H9 (cell line): ENCODE measurements around the gene MMS19. TPM values are rescaled to one million over a fixed set of nuclear protein-coding genes. Genes with fewer than 3 reads are reported as not detected.

Source experiments
- DNase-seq: peaks from one replicate; pipeline ENCODE4 v3.0.0-alpha.2; 2017
- H2AFZ ChIP-seq: one replicate; pipeline ENCODE4 v1.6.1; 2013; ENCODE audit warnings: mild to moderate bottlenecking, low read length, control low read depth, moderate library complexity
- H2AK5ac ChIP-seq: 2 replicates; pipeline ENCODE4 v1.6.1; 2013; ENCODE audit warnings: low read length, control low read depth, mixed read lengths; ENCODE audit not compliant: insufficient read length
- H2BK120ac ChIP-seq: one replicate; pipeline ENCODE4 v1.6.1; 2013; ENCODE audit warnings: low read depth, mild to moderate bottlenecking, low read length, control low read depth, inconsistent platforms; ENCODE audit not compliant: poor library complexity, severe bottlenecking
- H2BK12ac ChIP-seq: 2 replicates; pipeline ENCODE4 v1.6.1; 2013; ENCODE audit warnings: low read length, control low read depth, mixed read lengths, low read depth; ENCODE audit not compliant: insufficient read length
- H2BK15ac ChIP-seq: 2 replicates; pipeline ENCODE4 v1.6.1; 2013; ENCODE audit warnings: low read depth, low read length, control low read depth
- H2BK20ac ChIP-seq: one replicate; pipeline ENCODE4 v1.6.1; 2013; ENCODE audit warnings: low read depth, mild to moderate bottlenecking, low read length, control low read depth, inconsistent platforms; ENCODE audit not compliant: poor library complexity, severe bottlenecking
- H2BK5ac ChIP-seq: 2 replicates; pipeline ENCODE4 v1.6.1; 2013; ENCODE audit warnings: low read length, control low read depth, mixed read lengths; ENCODE audit not compliant: insufficient read length
- H3K14ac ChIP-seq: 2 replicates; pipeline ENCODE4 v1.6.1; 2013; ENCODE audit warnings: low read length, control low read depth; ENCODE audit not compliant: insufficient read depth
- H3K18ac ChIP-seq: 2 replicates; pipeline ENCODE4 v1.6.1; 2013; ENCODE audit warnings: low read depth, mild to moderate bottlenecking, mixed read lengths, low read length, control low read depth; ENCODE audit not compliant: insufficient read length
- H3K23ac ChIP-seq: 2 replicates; pipeline ENCODE4 v1.6.1; 2013; ENCODE audit warnings: low read length, control low read depth, mixed read lengths, low read depth; ENCODE audit not compliant: insufficient read length
- H3K23me2 ChIP-seq: 2 replicates; pipeline ENCODE4 v1.6.1; 2013; ENCODE audit warnings: low read depth, mild to moderate bottlenecking, mixed read lengths, low read length, control low read depth; ENCODE audit not compliant: insufficient read length, poor library complexity, severe bottlenecking
- H3K27ac ChIP-seq: 2 replicates; pipeline ENCODE4 v1.5.1; 2013; ENCODE audit warnings: low read length, control low read depth, mixed read lengths, low read depth; ENCODE audit not compliant: insufficient read length
- H3K27me3 ChIP-seq: 2 replicates; pipeline ENCODE4 v1.6.1; 2013; ENCODE audit warnings: low read length, control low read depth, inconsistent platforms; ENCODE audit not compliant: insufficient read depth
- H3K4ac ChIP-seq: 2 replicates; pipeline ENCODE4 v1.6.1; 2013; ENCODE audit warnings: low read depth, mild to moderate bottlenecking, control low read depth, inconsistent platforms, low read length, moderate library complexity
- H3K4me1 ChIP-seq: 2 replicates; pipeline ENCODE4 v1.6.1; 2013; ENCODE audit warnings: low read length, control low read depth, inconsistent platforms; ENCODE audit not compliant: insufficient read depth
- H3K4me2 ChIP-seq: 2 replicates; pipeline ENCODE4 v1.6.1; 2013; ENCODE audit warnings: low read length, control low read depth, mixed read lengths; ENCODE audit not compliant: insufficient read length, insufficient read depth
- H3K56ac ChIP-seq: 2 replicates; pipeline ENCODE4 v1.6.1; 2013; ENCODE audit warnings: low read depth, mild to moderate bottlenecking, mixed read lengths, low read length, control low read depth; ENCODE audit not compliant: insufficient read length
- H3K79me1 ChIP-seq: 2 replicates; pipeline ENCODE4 v1.6.1; 2013; ENCODE audit warnings: low read depth, mild to moderate bottlenecking, moderate library complexity, low read length, control low read depth, inconsistent platforms; ENCODE audit not compliant: insufficient read depth, poor library complexity, severe bottlenecking
- H3K79me2 ChIP-seq: 2 replicates; pipeline ENCODE4 v1.6.1; 2013; ENCODE audit warnings: low read length, control low read depth, inconsistent platforms; ENCODE audit not compliant: insufficient read depth
- H3K9ac ChIP-seq: 2 replicates; pipeline ENCODE4 v1.6.1; 2013; ENCODE audit warnings: low read length, control low read depth, mixed read lengths; ENCODE audit not compliant: insufficient read length; ENCODE audit errors: extremely low read depth
- H3K9me3 ChIP-seq: one replicate; pipeline ENCODE4 v1.6.1; 2013; ENCODE audit warnings: low read depth, low read length, inconsistent platforms; ENCODE audit not compliant: control insufficient read depth
- H3T11ph ChIP-seq: one replicate; pipeline ENCODE4 v1.6.1; 2013; ENCODE audit warnings: mild to moderate bottlenecking, low read length, control low read depth, inconsistent platforms
- H4K20me1 ChIP-seq: one replicate; pipeline ENCODE4 v1.6.1; 2013; ENCODE audit not compliant: control insufficient read depth, insufficient read length, insufficient read depth
- H4K5ac ChIP-seq: 2 replicates; pipeline ENCODE4 v1.6.1; 2013; ENCODE audit warnings: low read depth, mild to moderate bottlenecking, mixed read lengths, low read length, control low read depth; ENCODE audit not compliant: insufficient read length
- H4K8ac ChIP-seq: replicated peaks from 2 replicates; pipeline ENCODE4 v1.6.1; 2013; ENCODE audit warnings: low read length, control low read depth, mixed read lengths, low read depth; ENCODE audit not compliant: insufficient read length
- H4K91ac ChIP-seq: 2 replicates; pipeline ENCODE4 v1.6.1; 2013; ENCODE audit warnings: low read depth, mild to moderate bottlenecking, moderate library complexity, mixed read lengths, low read length, control low read depth; ENCODE audit not compliant: insufficient read length
- H3K27ac Mint-ChIP-seq, 3 experiments: 2 replicates in 2 of 3; 3 replicates in 1 of 3; pipeline ENCODE4 v1.8.0; 2020 to 2021; ENCODE audit warnings: mixed read lengths in 3 of 3, mild to moderate bottlenecking in 1 of 3, moderate library complexity in 1 of 3
- H3K27me3 Mint-ChIP-seq: 2 replicates; pipeline ENCODE4 v1.8.0; 2021; ENCODE audit warnings: low read depth, mild to moderate bottlenecking, moderate library complexity, mixed read lengths
- H3K36me3 Mint-ChIP-seq, 3 experiments: 2 replicates in 2 of 3; 3 replicates in 1 of 3; pipeline ENCODE4 v1.8.0; 2020 to 2021; ENCODE audit warnings: low read depth in 3 of 3, mixed read lengths in 3 of 3; ENCODE audit not compliant: insufficient read depth in 1 of 3
- H3K4me1 Mint-ChIP-seq, 2 experiments: 2 replicates each; pipeline ENCODE4 v1.8.0; 2020; ENCODE audit warnings: mixed read lengths in 2 of 2
- H3K4me3 Mint-ChIP-seq, 2 experiments: 2 replicates in 1 of 2; 3 replicates in 1 of 2; pipeline ENCODE4 v1.8.0; 2020 to 2021; ENCODE audit warnings: mild to moderate bottlenecking in 2 of 2, mixed read lengths in 2 of 2, moderate library complexity in 1 of 2
- H3K9me3 Mint-ChIP-seq, 2 experiments: 2 replicates in 1 of 2; 3 replicates in 1 of 2; pipeline ENCODE4 v1.8.0; 2020; ENCODE audit warnings: mild to moderate bottlenecking in 2 of 2, mixed read lengths in 2 of 2, moderate library complexity in 1 of 2
- CTCF ChIP-seq: fragments of 200-600 bp; sonication (generic); conservative IDR thresholded peaks from 3 replicates; pipeline ENCODE4 v1.8.0; 2021; ENCODE audit warnings: antibody characterized with exemption, mild to moderate bottlenecking
- WGBS: extraction: QIAGEN DNeasy Blood & Tissue Kit; methylation state at CpG from one replicate; pipeline ENCODE4 v1.1.7; 2013; ENCODE audit warnings: missing lambda C conversion rate, low lambda C conversion rate, mixed read lengths; ENCODE audit not compliant: insufficient read length; ENCODE audit errors: extremely low coverage; 5-methylcytosine and 5-hydroxymethylcytosine counted together
- total RNA-seq: library from RNA; stranded (reverse); gene quantifications from 2 replicates; pipeline ENCODE4 v1.2.1, GENCODE V29; 2021

The MMS19 gene
- total RNA-seq, 1 experiment from 2014 or later = 102 TPM

- Histone ChIP-seq H4K91ac (no peak overlapping the region), H3K79me2 (no peaks in the 10 kb centered on the region), H3K18ac (no peak overlapping the region), H3K9me3 (no peaks in the 10 kb centered on the region), H4K8ac (no peak overlapping the region), H2AFZ (no peak overlapping the region), H3K4me1 (peaks cover 3% of the 10 kb centered on the region; the same call in 1 of the 2 replicates), H3K9ac (no peak overlapping the region), H2BK12ac (no peak overlapping the region), H2BK15ac (no peak overlapping the region), H2AK5ac (no peak overlapping the region), H3K14ac (no peak overlapping the region), H3K56ac (no peak overlapping the region), H3K27ac (no peak overlapping the region), H3K23me2 (no peaks in the 10 kb centered on the region), H3K23ac (no peak overlapping the region), H3K4me2 (no peak overlapping the region), H2BK20ac (no peak overlapping the region), H3K27me3 (no peaks in the 10 kb centered on the region), H3T11ph (no peak overlapping the region), H4K20me1 (no peaks in the 10 kb centered on the region), H3K4ac (no peak overlapping the region), H3K79me1 (no peaks in the 10 kb centered on the region), H2BK120ac (no peak overlapping the region), H2BK5ac (no peak overlapping the region), H4K5ac (no peak overlapping the region)
- no peaks in the 10 kb centered on the region for H3K36me3 Mint-ChIP-seq
- H3K4me1 Mint-ChIP-seq = peaks cover 30% of the 10 kb centered on the region in 2 experiments
- H3K27me3 Mint-ChIP-seq = no peaks in the 10 kb centered on the region
- no CpG with 5 or more reads among the region's 1 CpG for WGBS
- no peak overlapping the region for H3K4me3 Mint-ChIP-seq
- peak overlapping the region in 2 of 3 experiments; percentile 3 to 11; a peak in 2 of 7 replicates for H3K27ac Mint-ChIP-seq
- H3K9me3 Mint-ChIP-seq = no peaks in the 10 kb centered on the region
- DNase-seq = no peak
- TF ChIP-seq CTCF = no peak
Measured at GRCh38 chr10:97512993-97513392, 14.8 kb upstream of the MMS19 start.
